ENCODE measurements around the gene NBPF15. TPM values are rescaled to one million over a fixed set of nuclear protein-coding genes. Genes with fewer than 3 reads are reported as not detected.
A peak's percentile ranks its signal among the peaks of the same experiment; 100 is the strongest.
"Not testable (repeated sequence)": the region's sequence is repeated elsewhere in the genome, so short reads cannot be mapped to it uniquely, and the experiment has no call there.

Gene NBPF15
- 10 to 100 TPM in 2 of 10 donors, 1 to 10 TPM in 8; 5.7 to 12.0 (median 8.6) TPM for total RNA-seq
- polyA plus RNA-seq: 10 to 100 TPM in 1 of 2 donors, 1 to 10 TPM in 1; 4.7 to 18.1 TPM
- long read RNA-seq, donor 1, partial matches to known transcripts: 1 of 10 reads
- long read RNA-seq, donor 1, other reads (novel, unspliced or antisense): 9 of 10 reads
- long read RNA-seq, donor 2, partial matches to known transcripts: 1 of 12 reads
- long read RNA-seq, donor 2, other reads (novel, unspliced or antisense): 11 of 12 reads
- long read RNA-seq, donor 3, partial matches to known transcripts: 6 of 15 reads
- long read RNA-seq, donor 3, other reads (novel, unspliced or antisense): 9 of 15 reads

GRCh38 chr1:144461136-144461759, at the start of gene NBPF15:
NBPF15 (minus strand) TSS chr1:144461669; CDS start chr1:144440003, 21,666 bp downstream.
- Histone ChIP-seq H3K4me3 (peak within 1 kb of the TSS; percentile 47 to 80 (median 71)), H3K27ac (peak within 1 kb of the TSS in 9 of 10 donors; percentile 65 to 80 (median 71))
- WGBS, 2 donors: 0% methylated on average over 41 to 60 of the region's 71 CpGs
- DNase-seq (peak; percentile 55 to 81), ATAC-seq (peak; percentile 98 to 100 (median 100))
- H3K27me3 ChIP-seq; intact Hi-C loops (cut with DNase I); H3K9me3 ChIP-seq; H3K36me3 ChIP-seq; H3K4me1 ChIP-seq: not testable (repeated sequence)

- intact Hi-C loops (cut with DNase I); H3K4me3 ChIP-seq; DNase-seq; H3K36me3 ChIP-seq; H3K27me3 ChIP-seq; ATAC-seq; H3K9me3 ChIP-seq; H3K27ac ChIP-seq; H3K4me1 ChIP-seq: not testable (repeated sequence)
- WGBS, 2 donors: 79 to 100% methylated on average over 1 of the region's 1 CpG
Measured at GRCh38 chr1:144496429-144496828, 35.0 kb upstream of the NBPF15 start.

- DNase-seq; H3K4me3 ChIP-seq; H3K27me3 ChIP-seq; H3K27ac ChIP-seq; intact Hi-C loops (cut with DNase I); H3K36me3 ChIP-seq; H3K9me3 ChIP-seq; H3K4me1 ChIP-seq; ATAC-seq: not testable (repeated sequence)
- 59 to 72% methylated on average over 4 of the region's 4 CpGs for WGBS, 2 donors
Measured at GRCh38 chr1:144494130-144494529, 32.7 kb upstream of the NBPF15 start.

- H3K36me3 ChIP-seq; DNase-seq; H3K4me3 ChIP-seq; H3K27me3 ChIP-seq; H3K27ac ChIP-seq; intact Hi-C loops (cut with DNase I); H3K4me1 ChIP-seq; H3K9me3 ChIP-seq; ATAC-seq: not testable (repeated sequence)
- 15 to 26% methylated on average over 15 to 17 of the region's 18 CpGs for WGBS, 2 donors
Measured at GRCh38 chr1:144490394-144490793, 28.9 kb upstream of the NBPF15 start.

- H3K4me3 ChIP-seq; DNase-seq; H3K36me3 ChIP-seq; ATAC-seq; intact Hi-C loops (cut with DNase I); H3K9me3 ChIP-seq; H3K27me3 ChIP-seq; H3K27ac ChIP-seq; H3K4me1 ChIP-seq: not testable (repeated sequence)
- WGBS, 2 donors: 55 to 83% methylated on average over 1 to 2 of the region's 2 CpGs
Measured at GRCh38 chr1:144487002-144487401, 25.5 kb upstream of the NBPF15 start.

- intact Hi-C loops (cut with DNase I); H3K27ac ChIP-seq; H3K4me3 ChIP-seq; H3K27me3 ChIP-seq; H3K9me3 ChIP-seq; DNase-seq; ATAC-seq; H3K4me1 ChIP-seq; H3K36me3 ChIP-seq: not testable (repeated sequence)
- 12 to 15% methylated on average over 6 of the region's 15 CpGs for WGBS, 2 donors
Measured at GRCh38 chr1:144485048-144485993, 23.9 kb upstream of the NBPF15 start.

- H3K4me1 ChIP-seq; H3K4me3 ChIP-seq; DNase-seq; H3K27ac ChIP-seq; H3K36me3 ChIP-seq; H3K27me3 ChIP-seq; intact Hi-C loops (cut with DNase I); H3K9me3 ChIP-seq: not testable (repeated sequence)
- WGBS, 2 donors: no CpG with 5 or more reads among the region's 2 CpGs
- peak in 3 of 8 donors; percentile 33 to 75 (median 42) for ATAC-seq
Measured at GRCh38 chr1:144473897-144474296, 12.4 kb upstream of the NBPF15 start.

GRCh38 chr1:144471434-144471833, 10.0 kb upstream of the NBPF15 start:
- ATAC-seq; H3K4me1 ChIP-seq; H3K27ac ChIP-seq; intact Hi-C loops (cut with DNase I); H3K4me3 ChIP-seq; H3K27me3 ChIP-seq; H3K36me3 ChIP-seq; H3K9me3 ChIP-seq; DNase-seq: not testable (repeated sequence)
- WGBS, 2 donors: 73 to 89% methylated on average over 3 of the region's 4 CpGs

- H3K36me3 ChIP-seq; H3K27ac ChIP-seq; H3K9me3 ChIP-seq; intact Hi-C loops (cut with DNase I); H3K4me1 ChIP-seq; DNase-seq; H3K27me3 ChIP-seq: not testable (repeated sequence)
- WGBS, 2 donors: no CpG with 5 or more reads among the region's 17 CpGs
- peak in 4 of 8 donors; percentile 8 to 53 (median 28) for ATAC-seq
- peak overlapping the region in 9 of 10 donors; percentile 64 to 80 (median 71) for H3K4me3 ChIP-seq
Measured at GRCh38 chr1:144461778-144462177, 309 bp upstream of the NBPF15 start.

GRCh38 chr1:144460686-144461085, 783 bp downstream of the NBPF15 start:
- WGBS, 2 donors: 0 to 4% methylated on average over 6 of the region's 15 CpGs
- DNase-seq; H3K4me1 ChIP-seq; intact Hi-C loops (cut with DNase I); H3K27me3 ChIP-seq; H3K36me3 ChIP-seq; H3K9me3 ChIP-seq: not testable (repeated sequence)
- Histone ChIP-seq H3K27ac (peak overlapping the region in 6 of 10 donors; percentile 66 to 80 (median 76)), H3K4me3 (peak overlapping the region; percentile 47 to 80 (median 71))
- ATAC-seq: peak; percentile 31 to 84 (median 62)

- H3K4me3 ChIP-seq; H3K4me1 ChIP-seq; intact Hi-C loops (cut with DNase I); ATAC-seq; H3K36me3 ChIP-seq; H3K9me3 ChIP-seq; H3K27ac ChIP-seq; DNase-seq; H3K27me3 ChIP-seq: not testable (repeated sequence)
- 97% methylated on average over 17 to 18 of the region's 18 CpGs for WGBS, 2 donors
Measured at GRCh38 chr1:144442402-144442801, 19.1 kb downstream of the NBPF15 start.
